AG09319 (cell line): ENCODE data around the gene ZNF614.
"Not testable (repeated sequence)": the region's sequence is repeated elsewhere in the genome, so short reads cannot be mapped to it uniquely, and the experiment has no call there.

Experiments used
- DNase-seq: peaks from one replicate; pipeline ENCODE4 v3.0.0-alpha.2; 2010; ENCODE audit warnings: low read depth; ENCODE audit errors: extremely low read depth
- CTCF ChIP-seq: IDR thresholded peaks from 2 replicates; pipeline ENCODE4 v1.5.1; 2011; ENCODE audit warnings: low read depth, mild to moderate bottlenecking, inconsistent platforms, low read length, moderate library complexity

ZNF614 gene

GRCh38 chr19:52039169-52039568 lies 11.0 kb upstream of the ZNF614 start:
- DNase-seq, result no peak
- TF ChIP-seq CTCF, result no peak

GRCh38 chr19:52034051-52034728 lies 6.0 kb upstream of the ZNF614 start:
- TF ChIP-seq CTCF, result no peak
- DNase-seq, result no peak

DNA sequence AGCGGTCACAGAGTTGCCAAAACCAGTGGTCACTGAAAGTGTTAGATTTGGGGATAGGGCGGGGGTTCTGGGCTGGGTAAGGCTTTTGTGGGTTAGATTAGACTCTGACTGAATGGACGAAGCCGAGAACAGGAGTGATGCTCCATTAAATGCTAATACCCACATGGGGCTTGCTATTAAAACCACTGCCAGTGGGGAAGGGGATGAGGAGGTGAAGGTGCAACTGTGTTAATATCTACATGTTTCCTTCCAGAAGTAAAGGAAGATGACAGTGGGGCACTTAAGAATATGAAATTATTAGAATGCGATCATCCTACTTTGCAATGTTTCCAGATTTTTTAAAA lies 573 bp upstream of the ZNF614 start:
- no peak for DNase-seq
- no peak for TF ChIP-seq CTCF

DNA sequence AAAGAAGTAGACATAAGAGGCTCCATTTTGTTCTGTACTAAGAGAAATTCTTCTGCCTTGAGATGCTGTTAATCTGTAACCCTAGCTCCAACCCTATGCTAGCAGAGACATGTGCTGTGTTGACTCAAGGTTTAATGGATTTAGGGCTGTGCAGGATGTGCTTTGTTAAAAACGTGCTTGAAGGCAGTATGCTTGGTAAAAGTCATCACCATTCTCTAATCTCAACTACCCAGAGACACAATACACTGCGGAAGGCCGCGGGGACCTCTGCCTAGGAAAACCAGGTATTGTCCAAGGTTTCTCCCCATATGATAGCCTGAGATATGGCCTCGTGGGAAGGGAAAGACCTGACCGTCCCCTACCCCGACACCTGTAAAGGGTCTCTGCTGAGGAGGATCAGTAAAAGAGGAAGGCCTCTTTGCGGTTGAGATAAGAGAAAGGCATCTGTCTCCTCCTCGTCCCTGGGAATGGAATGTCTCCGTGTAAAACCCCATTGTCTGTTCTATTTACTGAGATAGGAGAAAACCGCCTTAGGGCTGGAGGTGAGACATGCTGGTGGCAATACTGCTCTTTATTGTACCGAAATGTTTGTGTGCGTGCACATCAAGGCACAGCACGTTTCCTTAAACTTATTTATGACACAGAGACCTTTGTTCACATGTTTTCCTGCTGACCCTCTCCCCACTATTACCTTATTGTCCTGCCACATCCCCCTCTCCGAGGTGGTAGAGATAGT lies 1.8 kb downstream of the ZNF614 start:
- DNase-seq, result not testable (repeated sequence)

DNA sequence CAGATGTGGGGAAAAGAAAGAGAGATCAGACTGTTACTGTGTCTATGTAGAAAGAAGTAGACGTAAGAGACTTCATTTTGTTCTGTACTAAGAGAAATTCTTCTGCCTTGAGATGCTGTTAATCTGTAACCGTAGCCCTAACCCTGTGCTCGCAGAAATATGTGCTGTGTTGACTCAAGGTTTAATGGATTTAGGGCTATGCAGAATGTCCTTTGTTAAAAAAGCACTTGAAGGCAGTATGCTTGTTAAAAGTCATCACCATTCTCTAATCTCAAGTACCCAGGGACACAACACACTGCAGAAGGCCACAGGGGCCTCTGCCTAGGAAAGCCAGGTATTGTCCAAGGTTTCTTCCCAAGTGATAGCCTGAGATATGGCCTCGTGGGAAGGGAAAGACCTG lies 3.7 kb downstream of the ZNF614 start:
- DNase-seq, result not testable (repeated sequence)

DNA sequence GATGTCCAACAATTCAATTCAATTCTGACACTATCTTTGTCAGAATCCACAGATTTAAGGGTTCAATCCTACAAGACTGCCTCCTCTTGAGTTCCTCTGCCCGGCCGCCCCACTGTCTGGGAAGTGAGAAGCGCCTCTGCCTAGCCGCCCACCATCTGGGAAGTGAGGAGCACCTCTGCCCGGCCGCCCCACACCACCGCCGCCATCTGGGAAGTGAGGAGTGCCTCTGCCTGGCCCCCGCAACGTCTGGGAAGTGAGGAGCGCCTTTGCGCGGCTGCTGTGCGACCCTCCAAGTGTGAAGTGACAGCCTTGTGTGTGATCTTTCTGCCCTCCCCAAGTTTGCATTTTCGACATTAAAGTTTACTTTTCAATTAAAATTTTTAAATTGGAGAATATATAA lies 6.0 kb downstream of the ZNF614 start:
- DNase-seq, result no peak
- TF ChIP-seq CTCF, result no peak

GRCh38 chr19:52020506-52020905 lies 7.7 kb downstream of the ZNF614 start:
- DNase-seq, result no peak
- no peak for TF ChIP-seq CTCF

GRCh38 chr19:52010674-52011073 lies 17.5 kb downstream of the ZNF614 start:
- no peak for DNase-seq
- no peak for TF ChIP-seq CTCF
